ENCODE measurements around the gene MUC5B.
"Not testable (repeated sequence)": the region's sequence is repeated elsewhere in the genome, so short reads cannot be mapped to it uniquely, and the experiment has no call there.

MUC5B gene

GRCh38 chr11:1245717-1246116, 22.9 kb downstream of the MUC5B start:
- DNase-seq: not testable (repeated sequence)

- not testable (repeated sequence) for DNase-seq
Measured at GRCh38 chr11:1246301-1246700, 23.4 kb downstream of the MUC5B start.

DNA sequence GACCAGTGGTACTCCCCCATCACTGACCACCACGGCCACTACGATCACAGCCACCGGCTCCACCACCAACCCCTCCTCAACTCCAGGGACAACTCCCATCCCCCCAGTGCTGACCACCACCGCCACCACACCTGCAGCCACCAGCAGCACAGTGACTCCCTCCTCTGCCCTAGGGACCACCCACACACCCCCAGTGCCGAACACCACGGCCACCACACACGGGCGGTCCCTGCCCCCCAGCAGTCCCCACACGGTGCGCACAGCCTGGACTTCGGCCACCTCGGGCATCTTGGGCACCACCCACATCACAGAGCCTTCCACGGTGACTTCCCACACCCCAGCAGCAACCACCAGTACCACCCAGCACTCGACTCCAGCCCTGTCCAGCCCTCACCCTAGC, 24.2 kb downstream of the MUC5B start:
- not testable (repeated sequence) for DNase-seq

GRCh38 chr11:1248951-1249350, 26.1 kb downstream of the MUC5B start:
- not testable (repeated sequence) for DNase-seq

DNA sequence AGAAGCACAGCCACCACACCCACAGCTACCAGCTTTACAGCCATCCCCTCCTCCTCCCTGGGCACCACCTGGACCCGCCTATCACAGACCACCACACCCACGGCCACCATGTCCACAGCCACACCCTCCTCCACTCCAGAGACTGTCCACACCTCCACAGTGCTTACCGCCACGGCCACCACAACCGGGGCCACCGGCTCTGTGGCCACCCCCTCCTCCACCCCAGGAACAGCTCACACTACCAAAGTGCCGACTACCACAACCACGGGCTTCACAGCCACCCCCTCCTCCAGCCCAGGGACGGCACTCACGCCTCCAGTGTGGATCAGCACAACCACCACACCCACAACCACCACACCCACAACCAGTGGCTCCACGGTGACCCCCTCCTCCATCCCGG, 27.5 kb downstream of the MUC5B start:
- DNase-seq: not testable (repeated sequence)

DNA sequence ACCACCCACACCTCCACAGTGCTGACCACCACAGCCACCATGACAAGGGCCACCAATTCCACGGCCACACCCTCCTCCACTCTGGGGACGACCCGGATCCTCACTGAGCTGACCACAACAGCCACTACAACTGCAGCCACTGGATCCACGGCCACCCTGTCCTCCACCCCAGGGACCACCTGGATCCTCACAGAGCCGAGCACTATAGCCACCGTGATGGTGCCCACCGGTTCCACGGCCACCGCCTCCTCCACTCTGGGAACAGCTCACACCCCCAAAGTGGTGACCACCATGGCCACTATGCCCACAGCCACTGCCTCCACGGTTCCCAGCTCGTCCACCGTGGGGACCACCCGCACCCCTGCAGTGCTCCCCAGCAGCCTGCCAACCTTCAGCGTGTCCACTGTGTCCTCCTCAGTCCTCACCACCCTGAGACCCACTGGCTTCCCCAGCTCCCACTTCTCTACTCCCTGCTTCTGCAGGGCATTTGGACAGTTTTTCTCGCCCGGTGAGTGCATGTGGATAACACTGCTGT, 28.4 kb downstream of the MUC5B start:
- DNase-seq: no peak

DNA sequence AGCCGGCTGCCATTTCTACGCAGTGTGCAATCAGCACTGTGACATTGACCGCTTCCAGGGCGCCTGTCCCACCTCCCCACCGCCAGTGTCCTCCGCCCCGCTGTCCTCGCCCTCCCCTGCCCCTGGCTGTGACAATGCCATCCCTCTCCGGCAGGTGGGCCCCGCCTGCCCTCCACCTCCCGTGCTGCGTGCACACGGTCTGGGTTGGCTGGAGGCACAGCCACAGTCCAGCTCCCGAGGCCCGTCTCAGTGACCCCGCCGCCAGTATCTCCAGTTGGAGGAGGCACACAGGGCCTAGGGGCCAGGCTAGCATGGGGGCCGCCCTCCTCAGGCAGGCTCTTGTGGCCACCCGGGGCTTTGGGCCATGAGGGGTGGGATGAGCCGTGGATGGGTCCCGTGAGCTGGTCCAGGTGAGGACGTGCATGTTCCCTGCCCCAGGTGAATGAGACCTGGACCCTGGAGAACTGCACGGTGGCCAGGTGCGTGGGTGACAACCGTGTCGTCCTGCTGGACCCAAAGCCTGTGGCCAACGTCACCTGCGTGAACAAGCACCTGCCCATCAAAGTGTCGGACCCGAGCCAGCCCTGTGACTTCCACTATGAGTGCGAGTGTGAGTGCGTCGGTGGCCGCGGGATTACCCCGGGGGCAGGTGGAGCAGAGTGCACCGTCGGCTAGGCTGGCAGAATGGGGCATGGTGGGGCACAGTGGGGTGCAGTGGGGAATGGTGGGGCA, 29.7 kb downstream of the MUC5B start:
- DNase-seq: no peak

- DNase-seq: no peak
Measured at GRCh38 chr11:1253103-1253485, 30.2 kb downstream of the MUC5B start.

DNA sequence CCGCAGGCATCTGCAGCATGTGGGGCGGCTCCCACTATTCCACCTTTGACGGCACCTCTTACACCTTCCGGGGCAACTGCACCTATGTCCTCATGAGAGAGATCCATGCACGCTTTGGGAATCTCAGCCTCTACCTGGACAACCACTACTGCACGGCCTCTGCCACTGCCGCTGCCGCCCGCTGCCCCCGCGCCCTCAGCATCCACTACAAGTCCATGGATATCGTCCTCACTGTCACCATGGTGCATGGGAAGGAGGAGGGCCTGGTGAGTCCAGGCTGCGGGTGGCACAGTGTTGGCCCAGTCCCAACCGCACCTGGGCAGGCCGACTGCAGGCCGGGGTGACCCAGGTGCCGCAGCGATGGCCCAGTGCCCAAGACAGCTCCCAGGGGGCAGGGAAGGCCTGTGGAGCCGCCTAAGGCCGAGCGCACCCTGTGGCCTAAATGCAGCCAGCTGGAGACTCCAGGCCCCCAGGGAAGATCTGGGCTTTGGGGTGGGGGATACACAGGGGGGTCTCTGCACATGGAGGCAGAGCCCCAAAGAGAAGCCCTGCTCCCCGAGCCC, 31.3 kb downstream of the MUC5B start:
- DNase-seq: no peak

- DNase-seq: no peak
Measured at GRCh38 chr11:1254733-1255132, 31.9 kb downstream of the MUC5B start.

- DNase-seq: no peak
Measured at GRCh38 chr11:1255151-1255550, 32.3 kb downstream of the MUC5B start.

DNA sequence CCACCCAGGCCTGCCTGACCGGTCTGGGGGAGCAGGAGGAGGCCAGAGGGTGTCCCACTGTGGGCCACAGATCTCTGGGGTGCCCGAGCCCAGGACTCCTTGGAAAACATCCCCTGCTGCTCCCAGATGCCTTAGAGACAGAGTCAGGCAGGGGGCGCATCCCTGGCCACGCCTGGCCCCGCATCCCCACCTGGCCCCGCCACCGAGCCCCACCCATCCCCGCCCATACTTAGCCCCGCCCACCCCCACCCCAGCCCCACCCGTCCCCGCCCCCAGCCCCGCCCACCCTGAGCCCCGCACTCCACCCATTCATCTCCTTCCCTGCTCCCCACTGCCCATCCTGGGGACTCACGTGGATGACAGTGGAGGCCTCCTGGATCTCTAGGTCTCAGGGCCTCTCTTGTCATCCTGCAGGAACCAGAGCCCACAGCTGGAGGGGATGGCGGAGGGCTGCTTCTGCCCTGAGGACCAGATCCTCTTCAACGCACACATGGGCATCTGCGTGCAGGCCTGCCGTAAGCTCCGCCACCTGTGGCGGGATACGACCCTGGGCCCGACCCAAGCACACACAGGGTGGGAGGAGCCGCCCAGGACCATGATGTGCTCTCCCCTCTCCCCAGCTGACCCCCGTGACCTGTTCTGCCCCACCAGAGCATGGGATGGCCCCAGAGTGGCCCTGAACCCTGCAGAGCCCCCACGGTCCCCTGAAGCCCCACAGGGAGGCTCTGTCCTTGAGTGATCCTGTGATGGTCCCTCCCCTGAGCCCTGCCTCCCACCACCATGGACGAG, 33.6 kb downstream of the MUC5B start:
- no peak for DNase-seq

DNA sequence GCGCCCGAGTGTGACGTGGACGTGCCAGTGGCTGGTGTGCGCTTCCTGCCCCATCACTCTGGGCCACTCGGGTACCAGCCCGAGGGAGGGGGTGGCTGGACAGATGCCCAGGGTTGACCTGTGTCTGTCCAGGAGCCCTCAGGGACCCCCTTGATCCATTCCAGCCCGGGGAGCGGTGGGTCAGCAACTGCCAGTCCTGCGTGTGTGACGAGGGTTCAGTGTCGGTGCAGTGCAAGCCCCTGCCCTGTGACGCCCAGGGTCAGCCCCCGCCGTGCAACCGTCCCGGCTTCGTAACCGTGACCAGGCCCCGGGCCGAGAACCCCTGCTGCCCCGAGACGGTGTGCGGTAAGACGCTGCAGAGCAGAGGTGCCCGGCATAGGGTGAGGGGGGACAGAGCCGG, 34.5 kb downstream of the MUC5B start:
- no peak for DNase-seq

- no peak for DNase-seq
Measured at GRCh38 chr11:1257916-1258315, 35.0 kb downstream of the MUC5B start.

- no peak for DNase-seq
Measured at GRCh38 chr11:1258401-1259075, 35.7 kb downstream of the MUC5B start.

- no peak for DNase-seq
Measured at GRCh38 chr11:1259076-1259461, 36.2 kb downstream of the MUC5B start.

- DNase-seq: no peak
Measured at GRCh38 chr11:1259561-1259960, 36.7 kb downstream of the MUC5B start.

DNA sequence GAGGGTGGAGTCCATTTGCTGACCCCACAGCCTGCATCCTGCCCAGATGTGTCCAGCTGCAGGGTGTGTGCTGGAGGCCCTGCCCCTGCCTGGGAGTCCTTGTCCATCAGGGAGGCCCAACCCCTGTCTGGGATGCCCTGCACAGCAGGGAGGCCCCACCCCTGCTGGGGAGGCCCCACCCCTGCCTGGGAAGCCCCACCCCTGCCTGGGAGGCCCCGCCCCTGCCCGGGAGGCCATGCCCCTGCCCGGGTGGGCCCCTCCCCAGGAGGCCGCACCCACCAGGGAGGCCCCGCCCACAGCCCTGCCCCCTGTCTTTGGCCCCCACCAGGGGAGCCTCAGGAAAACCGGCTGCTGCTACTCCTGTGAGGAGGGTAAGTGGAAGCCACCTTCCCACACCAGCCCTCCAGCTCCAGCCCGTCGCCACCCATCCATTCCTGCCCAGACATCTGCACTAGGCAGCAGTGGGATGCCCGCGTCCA, 37.2 kb downstream of the MUC5B start:
- peak in 1 of 51 donors; percentile 7 for DNase-seq

DNA sequence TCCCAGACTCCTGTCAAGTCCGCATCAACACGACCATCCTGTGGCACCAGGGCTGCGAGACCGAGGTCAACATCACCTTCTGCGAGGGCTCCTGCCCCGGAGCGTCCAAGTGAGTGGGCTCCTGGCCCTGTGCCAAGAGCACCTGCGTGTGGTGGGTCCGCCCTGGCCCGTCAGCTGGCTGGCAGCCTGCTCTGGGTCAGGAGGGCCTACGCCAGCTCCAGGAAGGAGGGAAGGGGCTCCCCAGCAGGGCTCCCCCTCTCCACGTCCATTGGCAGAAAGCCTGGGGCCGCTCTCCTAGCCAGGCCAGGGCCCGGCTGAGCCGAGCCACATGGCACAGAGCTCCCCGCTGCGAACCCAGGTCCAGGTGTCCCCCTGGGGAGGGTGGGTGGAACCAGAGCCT, 37.8 kb downstream of the MUC5B start:
- no peak for DNase-seq

DNA sequence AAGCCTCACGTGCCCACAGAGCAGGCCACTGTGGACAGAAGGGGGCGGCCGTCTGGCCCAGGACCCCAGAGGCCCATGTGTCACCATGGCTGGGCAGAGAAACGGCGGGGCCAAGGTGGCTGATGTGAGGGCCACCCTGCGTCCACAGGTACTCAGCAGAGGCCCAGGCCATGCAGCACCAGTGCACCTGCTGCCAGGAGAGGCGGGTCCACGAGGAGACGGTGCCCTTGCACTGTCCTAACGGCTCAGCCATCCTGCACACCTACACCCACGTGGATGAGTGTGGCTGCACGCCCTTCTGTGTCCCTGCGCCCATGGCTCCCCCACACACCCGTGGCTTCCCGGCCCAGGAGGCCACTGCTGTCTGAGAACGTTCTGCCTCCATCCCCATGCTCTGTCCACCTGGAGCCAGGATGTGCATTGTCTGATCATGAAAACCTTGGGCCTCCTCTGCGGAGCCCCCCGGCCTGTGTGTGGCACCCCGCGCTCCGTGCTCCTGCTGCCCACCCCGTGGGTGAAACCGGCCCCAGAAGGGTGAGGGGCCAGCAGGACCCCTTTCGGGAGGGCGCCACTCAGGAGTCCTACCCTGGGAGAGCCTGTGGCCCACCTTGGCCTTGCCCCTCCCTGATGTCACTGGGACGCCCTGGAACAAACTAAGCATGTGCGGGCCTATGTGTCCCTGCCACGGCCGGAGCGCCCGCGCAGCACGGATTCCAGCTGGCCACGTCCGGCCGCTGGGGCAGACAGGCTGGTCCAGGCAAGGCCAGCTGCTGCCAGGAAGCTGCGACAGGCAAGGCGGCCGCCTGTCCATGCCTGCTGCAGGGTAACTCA, 38.6 kb downstream of the MUC5B start:
- DNase-seq: no peak
